ENCODE measurements around the gene MAD1L1. TPM values are rescaled to one million over a fixed set of nuclear protein-coding genes. Genes with fewer than 3 reads are reported as not detected.
A peak's percentile ranks its signal among the peaks of the same experiment; 100 is the strongest.
"Not testable (repeated sequence)": the region's sequence is repeated elsewhere in the genome, so short reads cannot be mapped to it uniquely, and the experiment has no call there.

The MAD1L1 gene
- total and polyA plus RNA-seq, 10 donors = 47.3 to 118 (median 68.2) TPM

GRCh38 chr7:1875392-1876199 lies 357.1 kb downstream of the MAD1L1 start:
- DNase-seq; H3K27me3 ChIP-seq (replicated peaks in 1 of 7); H3K27ac ChIP-seq; H3K4me3 ChIP-seq; intact Hi-C loops (cut with DNase I; ENCODE audit: low total_unique reads): not testable (repeated sequence)
- WGBS, 5 donors = 46 to 68% (median 60%) methylated on average over 23 to 29 of the region's 29 CpGs
- peak in 7 of 11 experiments; percentile 35 to 55 (median 40) for TF ChIP-seq CTCF (IDR thresholded peaks at IDR 0.05 in 8 of 11, conservative IDR thresholded peaks at IDR 0.05 in 3 of 11)
- Histone ChIP-seq H3K9me3 (peaks cover 0 to 16% (median 14%) of the 10 kb centered on the region in 8 donors), H3K36me3 (peaks cover 0 to 48% (median 9%) of the 10 kb centered on the region in 6 donors), H3K4me1 (peaks cover 0 to 22% (median 10%) of the 10 kb centered on the region in 6 donors)

GRCh38 chr7:1874590-1875391 lies 358.0 kb downstream of the MAD1L1 start:
- peaks cover 0 to 16% (median 14%) of the 10 kb centered on the region in 8 donors for H3K9me3 ChIP-seq
- peaks cover 0 to 19% (median 10%) of the 10 kb centered on the region in 6 donors for H3K4me1 ChIP-seq
- DNase-seq; intact Hi-C loops (cut with DNase I; ENCODE audit: low total_unique reads); H3K27ac ChIP-seq; H3K4me3 ChIP-seq; H3K27me3 ChIP-seq (replicated peaks in 1 of 7): not testable (repeated sequence)
- 66 to 87% (median 81%) methylated on average over 11 to 20 of the region's 21 CpGs for WGBS, 5 donors
- peaks cover 0 to 40% (median 6%) of the 10 kb centered on the region in 6 donors for H3K36me3 ChIP-seq

DNA sequence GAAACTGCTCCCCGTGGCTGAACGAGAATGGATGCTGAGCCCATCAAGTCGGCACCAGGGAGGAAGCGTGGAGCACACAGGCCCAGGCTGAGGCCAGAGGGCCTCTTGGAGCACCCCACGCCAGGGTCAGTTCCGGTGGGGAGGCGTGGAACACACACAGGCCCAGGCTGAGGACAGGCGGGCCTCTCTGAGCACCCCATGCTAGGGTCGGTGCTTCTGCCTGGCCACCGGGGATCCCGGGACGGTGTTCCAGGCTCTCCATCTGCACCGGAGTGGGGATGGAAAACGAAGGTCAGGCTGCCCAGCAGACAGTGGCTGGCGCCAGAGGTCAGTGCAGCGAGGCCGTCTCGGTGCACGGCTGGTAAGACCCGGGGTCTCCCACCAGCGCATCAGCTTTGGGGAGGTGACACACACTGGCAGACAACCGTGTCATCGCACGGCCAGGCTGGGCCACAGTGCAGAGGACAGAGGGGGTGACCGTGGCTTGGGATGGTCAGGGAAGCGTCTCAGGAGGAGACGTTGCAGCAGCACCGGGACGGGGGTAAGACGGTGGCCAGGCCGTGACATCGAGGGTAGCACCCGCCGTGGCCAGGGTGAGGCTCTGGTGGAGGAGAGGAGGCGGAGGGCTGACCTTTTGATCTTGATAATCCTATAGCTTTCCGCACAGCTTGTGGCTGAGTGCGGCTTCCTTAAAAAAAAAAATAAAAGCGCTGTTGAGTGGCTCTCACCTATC lies 358.7 kb downstream of the MAD1L1 start:
- Histone ChIP-seq H3K27ac (no peak overlapping the region), H3K27me3 (replicated peaks in 1 of 7) (no peaks in the 10 kb centered on the region), H3K9me3 (peaks cover 0 to 16% (median 14%) of the 10 kb centered on the region in 8 donors), H3K36me3 (peaks cover 0 to 36% (median 6%) of the 10 kb centered on the region in 6 donors), H3K4me1 (peaks cover 0 to 19% (median 10%) of the 10 kb centered on the region in 6 donors), H3K4me3 (no peak overlapping the region)
- TF ChIP-seq POLR2AphosphoS5 (IDR thresholded peaks at IDR 0.05) = no peak
- no peak for TF ChIP-seq CTCF (IDR thresholded peaks at IDR 0.05 in 8 of 11, conservative IDR thresholded peaks at IDR 0.05 in 3 of 11)
- TF ChIP-seq POLR2A (IDR thresholded peaks at IDR 0.05) = no peak
- intact Hi-C loops (cut with DNase I; ENCODE audit: low total_unique reads) = no loop called here
- DNase-seq = no peak
- WGBS, 5 donors = 95 to 97% (median 96%) methylated on average over 31 to 38 of the region's 38 CpGs

DNA sequence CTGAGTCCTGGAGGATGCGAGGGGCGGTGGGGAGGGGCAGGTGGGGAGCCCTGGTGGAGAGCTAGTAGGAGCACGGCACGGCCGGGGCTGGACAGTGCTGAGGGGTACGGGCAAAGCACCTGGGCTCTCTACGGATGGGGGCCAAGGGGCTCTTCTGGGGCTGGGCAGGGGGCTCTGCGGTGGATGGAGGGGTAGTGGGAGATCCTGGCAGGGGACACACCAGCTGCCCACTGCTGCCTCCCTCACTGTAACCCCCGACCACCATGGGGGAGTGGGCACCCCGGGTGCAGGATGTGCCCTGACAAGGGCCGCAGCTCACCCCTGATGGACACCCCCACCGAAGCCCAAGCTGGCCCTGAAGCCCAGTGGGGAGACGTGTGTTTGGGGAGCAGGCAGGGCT lies 359.3 kb downstream of the MAD1L1 start:
- Histone ChIP-seq H3K27me3 (replicated peaks in 1 of 7) (no peaks in the 10 kb centered on the region), H3K27ac (no peak overlapping the region), H3K4me3 (no peak overlapping the region), H3K9me3 (peaks cover 0 to 15% (median 12%) of the 10 kb centered on the region in 8 donors), H3K36me3 (peaks cover 0 to 33% (median 6%) of the 10 kb centered on the region in 6 donors), H3K4me1 (peaks cover 0 to 19% (median 10%) of the 10 kb centered on the region in 6 donors)
- 96 to 99% (median 97%) methylated on average over 10 to 13 of the region's 13 CpGs for WGBS, 5 donors
- TF ChIP-seq POLR2A (IDR thresholded peaks at IDR 0.05) (no peak), CTCF (IDR thresholded peaks at IDR 0.05 in 8 of 11, conservative IDR thresholded peaks at IDR 0.05 in 3 of 11) (no peak), POLR2AphosphoS5 (IDR thresholded peaks at IDR 0.05) (no peak)
- intact Hi-C loops (cut with DNase I; ENCODE audit: low total_unique reads) = no loop called here
- no peak for DNase-seq
